ENCODE data around the gene ST6GAL1.
"Not testable (repeated sequence)": the region's sequence is repeated elsewhere in the genome, so short reads cannot be mapped to it uniquely, and the experiment has no call there.

- not testable (repeated sequence) for TF ChIP-seq CTCF (conservative IDR thresholded peaks at IDR 0.05); EZH2 (IDR thresholded peaks at IDR 0.05; ENCODE audit: low read depth)
Observed at GRCh38 chr3:186967236-186967635, 36.9 kb downstream of the ST6GAL1 start.

All from PC-9 (cell line).